GM18519 (cell line): ENCODE data around the gene RCAN3.

Experiments used
- ATAC-seq: cut with Tn5 transposase; IDR thresholded peaks from one replicate; pipeline ENCODE4 v1.9.1; 2021; ENCODE audit warnings: mild to moderate bottlenecking, moderate library complexity; ENCODE audit not compliant: unreplicated experiment, low FRiP score

RCAN3 gene

GRCh38 chr1:24568475-24568874 is 65.8 kb downstream of the RCAN3 start:
- no peak for ATAC-seq

DNA sequence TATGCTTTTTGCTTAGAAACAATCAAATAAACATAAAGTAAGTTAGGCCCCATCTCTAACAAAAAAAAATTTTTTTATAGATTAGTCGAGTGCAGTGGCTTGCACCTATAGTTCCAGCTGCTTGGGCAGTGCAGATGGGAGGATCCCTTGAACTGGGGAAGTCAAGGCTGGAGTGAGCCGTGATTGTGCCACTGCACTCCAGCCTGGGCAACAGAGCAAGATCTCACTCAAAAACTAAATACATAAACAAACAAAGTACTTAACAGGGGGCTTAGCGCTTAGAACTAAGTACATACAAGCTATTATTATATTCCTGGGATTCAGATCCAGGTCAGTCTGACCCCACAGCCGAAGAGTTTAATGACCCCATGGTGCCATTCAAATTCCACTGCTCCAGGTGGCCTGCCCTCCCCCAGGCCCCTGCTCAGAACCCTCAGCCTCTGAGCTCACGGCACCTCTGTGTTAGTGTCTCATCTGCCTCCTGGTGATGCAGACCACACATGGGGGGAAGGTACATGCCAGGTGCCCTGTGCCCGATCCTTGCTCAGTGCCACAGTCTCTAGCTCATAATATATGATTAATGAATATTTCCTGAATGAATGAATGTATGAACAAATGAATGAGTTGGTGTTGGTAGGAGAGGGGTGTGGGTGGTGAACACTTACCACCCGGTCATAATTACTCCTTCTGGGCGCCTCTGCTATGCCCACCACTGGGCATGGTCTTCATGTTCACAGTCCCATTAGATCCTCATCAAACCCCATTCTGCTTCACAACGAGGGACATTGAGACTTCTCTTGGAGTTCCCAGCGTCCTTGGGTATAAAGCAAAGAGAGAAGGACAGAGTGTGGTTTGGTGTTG is 67.9 kb downstream of the RCAN3 start:
- no peak for ATAC-seq

- no peak for ATAC-seq
These were observed 69.7 kb downstream of the RCAN3 start for GRCh38 chr1:24572301-24572700.

GRCh38 chr1:24575905-24576587 is 73.4 kb downstream of the RCAN3 start:
- no peak for ATAC-seq

DNA sequence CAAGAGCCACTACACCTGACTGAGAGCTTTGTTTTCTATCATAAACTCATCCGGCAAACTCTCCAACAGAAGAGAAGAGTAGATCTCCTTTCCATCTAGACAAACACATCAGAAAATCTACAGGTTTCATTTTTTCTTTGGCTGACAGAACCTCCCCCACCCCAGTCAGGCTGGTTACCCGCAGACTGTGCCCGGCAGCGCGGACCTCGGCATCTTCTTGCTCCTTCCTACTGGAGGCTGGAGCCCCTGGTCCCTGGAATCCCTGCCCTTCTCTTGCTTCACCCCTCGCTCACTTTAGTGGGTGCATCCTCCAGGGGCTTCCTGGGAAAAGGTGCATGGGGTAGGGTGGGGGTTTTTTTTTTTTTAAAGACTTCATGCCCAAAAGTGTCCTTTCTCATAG is 76.2 kb downstream of the RCAN3 start:
- no peak for ATAC-seq

DNA sequence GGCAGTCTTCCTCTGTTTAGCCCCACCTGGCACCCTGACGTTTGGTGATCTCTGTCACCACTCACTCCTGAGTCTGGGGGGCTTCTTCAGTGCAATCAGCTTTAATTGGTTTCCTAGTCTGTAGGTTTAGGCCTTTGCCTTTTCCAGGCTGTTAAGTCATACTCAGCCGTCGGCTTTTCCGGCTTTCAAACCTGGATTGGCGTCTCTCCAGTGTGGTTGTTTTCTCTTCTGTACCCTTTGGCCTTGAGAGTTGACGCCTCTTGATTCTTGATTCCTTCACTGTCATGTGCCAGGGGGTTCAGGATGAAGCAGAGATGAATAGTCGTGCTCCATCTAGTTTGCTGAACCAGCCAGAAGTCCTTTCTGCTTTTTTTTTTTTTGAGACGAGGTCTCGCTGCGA is 78.1 kb downstream of the RCAN3 start:
- ATAC-seq: no peak

DNA sequence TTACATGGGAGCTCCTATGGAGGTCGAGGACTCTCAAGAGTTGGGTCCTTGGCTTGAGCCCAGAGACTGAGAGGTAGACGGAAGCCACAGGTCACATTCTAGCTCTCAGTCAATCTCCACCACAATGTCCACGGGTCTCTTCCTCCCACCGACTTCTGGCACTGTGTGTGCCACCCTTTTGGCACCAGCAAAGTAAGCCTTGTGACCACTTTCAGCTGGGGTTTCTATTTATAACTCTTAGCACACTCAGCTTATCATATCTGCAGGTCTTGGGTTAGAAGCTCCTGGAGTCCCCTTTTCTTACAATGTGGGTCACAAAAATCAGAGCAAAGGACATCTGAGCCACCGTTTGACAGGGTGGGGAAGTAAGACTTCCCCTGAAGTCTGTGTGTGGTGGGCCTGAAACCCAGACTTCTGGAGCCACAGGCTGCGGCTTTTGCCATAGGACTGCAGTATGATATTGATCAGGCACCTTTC is 81.6 kb downstream of the RCAN3 start:
- ATAC-seq: no peak

DNA sequence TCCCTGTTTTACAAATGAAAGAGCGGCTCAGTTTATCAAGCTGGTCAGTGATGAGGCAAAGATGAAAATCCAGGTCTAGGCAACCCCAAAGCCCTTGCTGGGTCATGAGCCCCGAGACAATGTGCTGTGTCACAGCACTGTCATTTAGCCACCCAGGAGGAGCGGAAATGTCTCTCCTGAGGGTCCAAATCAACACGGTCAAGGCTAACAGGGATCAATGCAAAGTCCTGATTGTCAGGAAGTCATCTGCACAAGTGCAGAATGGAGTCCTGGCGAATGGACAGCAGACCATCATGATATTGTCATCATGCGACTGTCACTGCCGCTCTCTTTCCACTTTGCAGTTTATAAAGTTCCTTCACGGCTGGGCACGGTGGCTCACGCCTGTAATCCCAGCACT is 83.5 kb downstream of the RCAN3 start:
- no peak for ATAC-seq

GRCh38 chr1:24586970-24587820 is 84.6 kb downstream of the RCAN3 start:
- no peak for ATAC-seq

DNA sequence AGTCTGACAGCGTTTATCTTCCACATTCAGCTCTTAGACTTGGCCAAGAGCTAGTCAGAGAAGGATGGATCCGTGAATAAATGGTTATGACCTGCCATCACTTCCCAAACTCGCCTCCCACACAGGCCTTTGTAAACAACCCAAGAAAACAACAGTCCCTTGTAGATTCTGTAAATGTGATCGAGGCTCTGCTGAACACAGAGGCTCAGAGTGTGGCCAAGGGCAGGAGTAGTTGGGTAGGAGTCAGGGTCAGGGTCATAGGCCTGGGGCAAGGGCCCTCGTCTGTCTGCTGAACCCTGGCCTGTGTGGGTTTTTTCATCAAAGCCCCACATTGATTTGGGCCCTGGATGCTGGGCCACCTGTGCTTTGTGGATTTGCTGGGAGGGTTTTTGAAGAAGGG is 85.9 kb downstream of the RCAN3 start:
- no peak for ATAC-seq

DNA sequence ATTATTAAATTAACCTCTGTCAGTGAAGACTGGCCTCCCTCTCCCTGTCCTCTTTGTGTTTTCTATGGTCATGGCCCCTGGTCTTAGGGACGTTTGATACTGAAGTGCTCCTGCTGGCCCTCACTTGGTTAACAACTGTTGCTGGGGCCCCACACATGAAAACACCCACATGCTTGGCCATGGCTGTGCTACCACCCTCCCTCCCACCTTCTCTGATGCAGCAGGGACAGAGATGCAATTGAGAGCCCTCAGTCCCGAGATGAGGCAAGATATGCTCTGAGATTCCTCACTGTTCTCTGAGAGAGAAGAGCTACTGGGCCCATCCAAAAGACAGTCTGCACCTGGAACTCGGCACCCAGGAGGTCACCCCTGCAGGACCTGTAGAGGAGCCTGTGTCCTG is 86.6 kb downstream of the RCAN3 start:
- ATAC-seq: no peak
